Stimulated activated CD4-positive, alpha-beta T cell treated with anti-CD3 and anti-CD28 coated beads, Interleukin-1b, Interleukin-23, amount 100 ng/mL, for 4 hours (primary cell): ENCODE data around the gene CHN2.

Source experiments
- DNase-seq, 2 donors: peaks; one replicate each; pipeline ENCODE4 v3.0.0-alpha.2; 2020; ENCODE audit warnings: low read depth in 2 of 2

CHN2 gene

GRCh38 chr7:29463504-29464158 is 269.1 kb downstream of the CHN2 start:
- DNase-seq: no peak

GRCh38 chr7:29464753-29465152 is 270.2 kb downstream of the CHN2 start:
- no peak for DNase-seq

GRCh38 chr7:29467193-29467926 is 272.8 kb downstream of the CHN2 start:
- DNase-seq: no peak

GRCh38 chr7:29468196-29468595 is 273.6 kb downstream of the CHN2 start:
- no peak for DNase-seq

GRCh38 chr7:29469281-29469680 is 274.7 kb downstream of the CHN2 start:
- DNase-seq: no peak

- DNase-seq: no peak
Observed at GRCh38 chr7:29469976-29470557, 275.5 kb downstream of the CHN2 start.

GRCh38 chr7:29471444-29472138 is 277.0 kb downstream of the CHN2 start:
- DNase-seq: no peak

GRCh38 chr7:29476916-29477315 is 282.3 kb downstream of the CHN2 start:
- no peak for DNase-seq

GRCh38 chr7:29478226-29478625 is 283.7 kb downstream of the CHN2 start:
- DNase-seq: no peak

GRCh38 chr7:29478687-29479240 is 284.2 kb downstream of the CHN2 start:
- DNase-seq: no peak

GRCh38 chr7:29479301-29480200 is 285.0 kb downstream of the CHN2 start:
- DNase-seq: no peak

- no peak for DNase-seq
Observed at GRCh38 chr7:29480451-29480850, 285.9 kb downstream of the CHN2 start.

- DNase-seq: no peak
Observed at GRCh38 chr7:29480934-29481651, 286.5 kb downstream of the CHN2 start.

GRCh38 chr7:29482056-29482455 is 287.5 kb downstream of the CHN2 start:
- DNase-seq: no peak

GRCh38 chr7:29483219-29484104 is 288.9 kb downstream of the CHN2 start:
- no peak for DNase-seq

- no peak for DNase-seq
Observed at GRCh38 chr7:29484280-29484679, 289.7 kb downstream of the CHN2 start.

- no peak for DNase-seq
Observed at GRCh38 chr7:29485339-29486190, 291.0 kb downstream of the CHN2 start.

- no peak for DNase-seq
Observed at GRCh38 chr7:29486191-29486700, 291.7 kb downstream of the CHN2 start.
